Neuron (in vitro differentiated cells): ENCODE measurements around the gene FAF2.
A peak's percentile ranks its signal among the peaks of the same experiment; 100 is the strongest.
"Not testable (repeated sequence)": the region's sequence is repeated elsewhere in the genome, so short reads cannot be mapped to it uniquely, and the experiment has no call there.

Experiments
- H2AFZ ChIP-seq: one replicate; pipeline ENCODE4 v1.6.1; 2013; ENCODE audit warnings: low read depth, mild to moderate bottlenecking, inconsistent platforms, low read length, moderate library complexity
- H3K27me3 ChIP-seq: one replicate; pipeline ENCODE4 v1.6.1; 2013; ENCODE audit warnings: low read length; ENCODE audit not compliant: insufficient read depth
- H3K36me3 ChIP-seq: one replicate; pipeline ENCODE4 v1.6.1; 2013; ENCODE audit warnings: low read length; ENCODE audit not compliant: insufficient read depth
- H3K4me1 ChIP-seq: one replicate; pipeline ENCODE4 v1.6.1; 2013; ENCODE audit warnings: low read length; ENCODE audit not compliant: insufficient read depth
- H3K4me3 ChIP-seq: 2 replicates; pipeline ENCODE4 v1.5.1; 2013; ENCODE audit warnings: mild to moderate bottlenecking, low read length, moderate library complexity
- H3K9me3 ChIP-seq: one replicate; pipeline ENCODE4 v1.6.1; 2013; ENCODE audit warnings: low read length

The FAF2 gene

GRCh38 chr5:176427971-176428370, 20.2 kb upstream of the FAF2 start:
- Histone ChIP-seq H3K36me3 (no peaks in the 10 kb centered on the region), H3K4me1 (no peaks in the 10 kb centered on the region), H2AFZ (no peak overlapping the region), H3K27me3 (no peaks in the 10 kb centered on the region), H3K9me3 (no peaks in the 10 kb centered on the region), H3K4me3 (no peak overlapping the region)

GRCh38 chr5:176429972-176430371, 18.2 kb upstream of the FAF2 start:
- no peaks in the 10 kb centered on the region for H3K27me3 ChIP-seq
- no peaks in the 10 kb centered on the region for H3K36me3 ChIP-seq
- H3K9me3 ChIP-seq, result no peaks in the 10 kb centered on the region
- H3K4me1 ChIP-seq, result no peaks in the 10 kb centered on the region
- H2AFZ ChIP-seq, result no peak overlapping the region
- no peak overlapping the region for H3K4me3 ChIP-seq

- no peak overlapping the region for H3K4me3 ChIP-seq
- no peaks in the 10 kb centered on the region for H3K9me3 ChIP-seq
Observed at GRCh38 chr5:176432707-176433106, 15.5 kb upstream of the FAF2 start.

GRCh38 chr5:176436656-176437055, 11.5 kb upstream of the FAF2 start:
- no peaks in the 10 kb centered on the region for H3K9me3 ChIP-seq
- H3K27me3 ChIP-seq, result no peaks in the 10 kb centered on the region
- H3K4me1 ChIP-seq, result no peaks in the 10 kb centered on the region
- no peak overlapping the region for H2AFZ ChIP-seq
- H3K4me3 ChIP-seq, result no peak overlapping the region
- H3K36me3 ChIP-seq, result no peaks in the 10 kb centered on the region

More at GRCh38 chr5:176432707-176433106, 15.5 kb upstream of the FAF2 start:
- no peak overlapping the region for H2AFZ ChIP-seq
- no peaks in the 10 kb centered on the region for H3K36me3 ChIP-seq
- H3K27me3 ChIP-seq, result no peaks in the 10 kb centered on the region
- no peaks in the 10 kb centered on the region for H3K4me1 ChIP-seq

GRCh38 chr5:176438959-176439757, 9.0 kb upstream of the FAF2 start:
- Histone ChIP-seq H3K4me3 (no peak overlapping the region), H3K27me3 (no peaks in the 10 kb centered on the region), H3K36me3 (no peaks in the 10 kb centered on the region), H2AFZ (no peak overlapping the region), H3K4me1 (peaks cover 3% of the 10 kb centered on the region), H3K9me3 (no peaks in the 10 kb centered on the region)

- peaks cover 3% of the 10 kb centered on the region for H3K4me1 ChIP-seq
- H3K4me3 ChIP-seq, result no peak overlapping the region
- no peaks in the 10 kb centered on the region for H3K27me3 ChIP-seq
- no peaks in the 10 kb centered on the region for H3K36me3 ChIP-seq
- no peak overlapping the region for H2AFZ ChIP-seq
- H3K9me3 ChIP-seq, result no peaks in the 10 kb centered on the region
Observed at GRCh38 chr5:176440927-176441706, 7.1 kb upstream of the FAF2 start.

- Histone ChIP-seq H3K36me3 (no peaks in the 10 kb centered on the region), H3K4me1 (peaks cover 3% of the 10 kb centered on the region), H3K4me3 (no peak overlapping the region), H3K27me3 (no peaks in the 10 kb centered on the region), H3K9me3 (no peaks in the 10 kb centered on the region), H2AFZ (no peak overlapping the region)
Observed at GRCh38 chr5:176441921-176442323, 6.3 kb upstream of the FAF2 start.

GRCh38 chr5:176442911-176443310, 5.3 kb upstream of the FAF2 start:
- not testable (repeated sequence) for H3K36me3 ChIP-seq, H3K4me1 ChIP-seq, H3K9me3 ChIP-seq, H3K27me3 ChIP-seq, H3K4me3 ChIP-seq, H2AFZ ChIP-seq

GRCh38 chr5:176444742-176445141, 3.4 kb upstream of the FAF2 start:
- no peaks in the 10 kb centered on the region for H3K9me3 ChIP-seq
- no peaks in the 10 kb centered on the region for H3K27me3 ChIP-seq
- H3K36me3 ChIP-seq, result no peaks in the 10 kb centered on the region
- peaks cover 13% of the 10 kb centered on the region for H3K4me1 ChIP-seq
- H3K4me3 ChIP-seq, result no peak overlapping the region
- no peak overlapping the region for H2AFZ ChIP-seq

- Histone ChIP-seq H3K27me3 (no peaks in the 10 kb centered on the region), H3K4me1 (peaks cover 13% of the 10 kb centered on the region), H3K4me3 (no peak overlapping the region), H3K36me3 (no peaks in the 10 kb centered on the region), H3K9me3 (no peaks in the 10 kb centered on the region), H2AFZ (no peak overlapping the region)
Observed at GRCh38 chr5:176446028-176446665, 2.0 kb upstream of the FAF2 start.

GRCh38 chr5:176446884-176447590, 1.1 kb upstream of the FAF2 start:
- Histone ChIP-seq H2AFZ (peak overlapping the region; percentile 95), H3K9me3 (no peaks in the 10 kb centered on the region), H3K27me3 (no peaks in the 10 kb centered on the region), H3K4me3 (peak overlapping the region; percentile 89), H3K36me3 (no peaks in the 10 kb centered on the region), H3K4me1 (peaks cover 11% of the 10 kb centered on the region)

GRCh38 chr5:176447591-176447977, 601 bp upstream of the FAF2 start:
- peak overlapping the region; percentile 95 for H2AFZ ChIP-seq
- H3K4me1 ChIP-seq, result peaks cover 10% of the 10 kb centered on the region
- H3K9me3 ChIP-seq, result no peaks in the 10 kb centered on the region
- H3K4me3 ChIP-seq, result peak overlapping the region; percentile 89
- peaks cover 3% of the 10 kb centered on the region for H3K36me3 ChIP-seq
- no peaks in the 10 kb centered on the region for H3K27me3 ChIP-seq

- no peak overlapping the region for H2AFZ ChIP-seq
- no peak overlapping the region for H3K4me3 ChIP-seq
- no peaks in the 10 kb centered on the region for H3K9me3 ChIP-seq
- no peaks in the 10 kb centered on the region for H3K27me3 ChIP-seq
- peaks cover 10% of the 10 kb centered on the region for H3K4me1 ChIP-seq
- H3K36me3 ChIP-seq, result peaks cover 12% of the 10 kb centered on the region
Observed at GRCh38 chr5:176450077-176450476, 1.9 kb downstream of the FAF2 start.
